ENCODE data around the gene GSTM4. TPM values are rescaled to one million over a fixed set of nuclear protein-coding genes. Genes with fewer than 3 reads are reported as not detected.

GSTM4 gene
- total and polyA plus RNA-seq, 2 experiments from 2014 or later: 12.8 to 12.9 TPM

DNA sequence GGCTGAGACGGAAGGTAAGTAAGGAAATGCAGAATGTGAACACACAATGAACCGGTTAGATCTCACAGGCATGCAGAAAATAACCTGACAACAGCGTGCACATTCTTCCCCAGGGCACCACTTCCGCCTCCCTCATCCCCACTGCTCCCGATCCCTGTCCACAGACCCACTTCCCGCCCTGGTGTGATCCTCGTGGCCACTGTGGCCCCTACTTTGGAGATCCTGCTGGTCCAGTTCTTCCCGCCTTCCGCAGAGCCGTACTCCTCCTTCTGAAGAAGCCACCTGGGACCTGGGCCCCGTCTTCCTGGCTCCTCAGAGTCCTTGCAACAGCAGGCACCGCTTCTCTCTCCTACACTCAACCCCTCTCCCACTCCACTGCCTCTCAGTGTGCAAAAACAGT lies 1.4 kb upstream of the GSTM4 start (continued):
- TF ChIP-seq, protein P1, sequence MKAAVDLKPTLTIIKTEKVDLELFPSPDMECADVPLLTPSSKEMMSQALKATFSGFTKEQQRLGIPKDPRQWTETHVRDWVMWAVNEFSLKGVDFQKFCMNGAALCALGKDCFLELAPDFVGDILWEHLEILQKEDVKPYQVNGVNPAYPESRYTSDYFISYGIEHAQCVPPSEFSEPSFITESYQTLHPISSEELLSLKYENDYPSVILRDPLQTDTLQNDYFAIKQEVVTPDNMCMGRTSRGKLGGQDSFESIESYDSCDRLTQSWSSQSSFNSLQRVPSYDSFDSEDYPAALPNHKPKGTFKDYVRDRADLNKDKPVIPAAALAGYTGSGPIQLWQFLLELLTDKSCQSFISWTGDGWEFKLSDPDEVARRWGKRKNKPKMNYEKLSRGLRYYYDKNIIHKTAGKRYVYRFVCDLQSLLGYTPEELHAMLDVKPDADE (IDR thresholded peaks at IDR 0.05): no peak

DNA sequence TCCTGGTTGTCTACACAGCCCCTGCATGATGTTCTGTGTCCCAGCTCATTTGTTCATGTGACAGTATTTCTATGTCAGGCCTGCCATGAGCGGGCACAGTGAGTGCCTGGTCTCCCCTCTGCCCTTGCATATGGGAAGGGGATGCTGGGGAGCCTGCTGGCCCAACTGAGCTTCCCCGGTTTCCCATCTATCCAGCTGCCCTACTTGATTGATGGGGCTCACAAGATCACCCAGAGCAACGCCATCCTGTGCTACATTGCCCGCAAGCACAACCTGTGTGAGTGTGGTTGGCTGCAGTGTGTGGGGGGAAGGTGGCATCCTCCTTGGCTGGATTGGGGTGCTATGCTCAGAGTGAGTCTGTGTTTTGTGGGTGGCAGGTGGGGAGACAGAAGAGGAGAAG lies 1.5 kb downstream of the GSTM4 start:
- Histone ChIP-seq H3K9me2 (ENCODE audit: insufficient read depth) (no peaks in the 10 kb centered on the region), H3F3A (replicated peaks; ENCODE audit: low read depth) (peaks cover 6% of the 10 kb centered on the region), H4K20me1 (replicated peaks; ENCODE audit: insufficient read depth) (no peaks in the 10 kb centered on the region; the same call in 1 of the 2 replicates), H3K36me3 (ENCODE audit: insufficient read depth) (no peaks in the 10 kb centered on the region), H3K4me2 (no peak overlapping the region), H3K79me2 (replicated peaks; ENCODE audit: insufficient read depth) (no peaks in the 10 kb centered on the region), H3K4me1 (ENCODE audit: insufficient read depth) (peaks cover 10% of the 10 kb centered on the region; the same call in 1 of the 2 replicates), H2AFZ (no peak overlapping the region), H3K27me3 (ENCODE audit: insufficient read depth) (peaks cover 18% of the 10 kb centered on the region), H3K4me3 (no peak overlapping the region), H3K27ac (ENCODE audit: low read depth) (no peak overlapping the region)
- no peak for TF ChIP-seq STAT1 (IDR thresholded peaks at IDR 0.05; ENCODE audit: unreplicated experiment)
- TF ChIP-seq, protein P1 (IDR thresholded peaks at IDR 0.05): no peak
- TF ChIP-seq ZNF114 (CRISPR knock-in tag; IDR thresholded peaks at IDR 0.05): no peak
- TF ChIP-seq, protein P2, sequence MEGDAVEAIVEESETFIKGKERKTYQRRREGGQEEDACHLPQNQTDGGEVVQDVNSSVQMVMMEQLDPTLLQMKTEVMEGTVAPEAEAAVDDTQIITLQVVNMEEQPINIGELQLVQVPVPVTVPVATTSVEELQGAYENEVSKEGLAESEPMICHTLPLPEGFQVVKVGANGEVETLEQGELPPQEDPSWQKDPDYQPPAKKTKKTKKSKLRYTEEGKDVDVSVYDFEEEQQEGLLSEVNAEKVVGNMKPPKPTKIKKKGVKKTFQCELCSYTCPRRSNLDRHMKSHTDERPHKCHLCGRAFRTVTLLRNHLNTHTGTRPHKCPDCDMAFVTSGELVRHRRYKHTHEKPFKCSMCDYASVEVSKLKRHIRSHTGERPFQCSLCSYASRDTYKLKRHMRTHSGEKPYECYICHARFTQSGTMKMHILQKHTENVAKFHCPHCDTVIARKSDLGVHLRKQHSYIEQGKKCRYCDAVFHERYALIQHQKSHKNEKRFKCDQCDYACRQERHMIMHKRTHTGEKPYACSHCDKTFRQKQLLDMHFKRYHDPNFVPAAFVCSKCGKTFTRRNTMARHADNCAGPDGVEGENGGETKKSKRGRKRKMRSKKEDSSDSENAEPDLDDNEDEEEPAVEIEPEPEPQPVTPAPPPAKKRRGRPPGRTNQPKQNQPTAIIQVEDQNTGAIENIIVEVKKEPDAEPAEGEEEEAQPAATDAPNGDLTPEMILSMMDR (conservative IDR thresholded peaks at IDR 0.05; ENCODE audit: low read depth in 2 of 2): no peak
- no peak for TF ChIP-seq NANOG (IDR thresholded peaks at IDR 0.05; ENCODE audit: borderline replicate concordance)
- TF ChIP-seq POLR2AphosphoS5 (IDR thresholded peaks at IDR 0.05; ENCODE audit: low read depth): no peak
- no peak for TF ChIP-seq EZH2 (IDR thresholded peaks at IDR 0.05; ENCODE audit: low read depth, unreplicated experiment)
- TF ChIP-seq JUNB (IDR thresholded peaks at IDR 0.05; ENCODE audit: unreplicated experiment): no peak
- TF ChIP-seq EZH2phosphoT487 (IDR thresholded peaks at IDR 0.05; ENCODE audit: unreplicated experiment): no peak
- TF ChIP-seq ZNF331 (CRISPR knock-in tag; IDR thresholded peaks at IDR 0.05; ENCODE audit: low read depth): no peak
- TF ChIP-seq, protein P3, sequence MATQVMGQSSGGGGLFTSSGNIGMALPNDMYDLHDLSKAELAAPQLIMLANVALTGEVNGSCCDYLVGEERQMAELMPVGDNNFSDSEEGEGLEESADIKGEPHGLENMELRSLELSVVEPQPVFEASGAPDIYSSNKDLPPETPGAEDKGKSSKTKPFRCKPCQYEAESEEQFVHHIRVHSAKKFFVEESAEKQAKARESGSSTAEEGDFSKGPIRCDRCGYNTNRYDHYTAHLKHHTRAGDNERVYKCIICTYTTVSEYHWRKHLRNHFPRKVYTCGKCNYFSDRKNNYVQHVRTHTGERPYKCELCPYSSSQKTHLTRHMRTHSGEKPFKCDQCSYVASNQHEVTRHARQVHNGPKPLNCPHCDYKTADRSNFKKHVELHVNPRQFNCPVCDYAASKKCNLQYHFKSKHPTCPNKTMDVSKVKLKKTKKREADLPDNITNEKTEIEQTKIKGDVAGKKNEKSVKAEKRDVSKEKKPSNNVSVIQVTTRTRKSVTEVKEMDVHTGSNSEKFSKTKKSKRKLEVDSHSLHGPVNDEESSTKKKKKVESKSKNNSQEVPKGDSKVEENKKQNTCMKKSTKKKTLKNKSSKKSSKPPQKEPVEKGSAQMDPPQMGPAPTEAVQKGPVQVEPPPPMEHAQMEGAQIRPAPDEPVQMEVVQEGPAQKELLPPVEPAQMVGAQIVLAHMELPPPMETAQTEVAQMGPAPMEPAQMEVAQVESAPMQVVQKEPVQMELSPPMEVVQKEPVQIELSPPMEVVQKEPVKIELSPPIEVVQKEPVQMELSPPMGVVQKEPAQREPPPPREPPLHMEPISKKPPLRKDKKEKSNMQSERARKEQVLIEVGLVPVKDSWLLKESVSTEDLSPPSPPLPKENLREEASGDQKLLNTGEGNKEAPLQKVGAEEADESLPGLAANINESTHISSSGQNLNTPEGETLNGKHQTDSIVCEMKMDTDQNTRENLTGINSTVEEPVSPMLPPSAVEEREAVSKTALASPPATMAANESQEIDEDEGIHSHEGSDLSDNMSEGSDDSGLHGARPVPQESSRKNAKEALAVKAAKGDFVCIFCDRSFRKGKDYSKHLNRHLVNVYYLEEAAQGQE (IDR thresholded peaks at IDR 0.05; ENCODE audit: unreplicated experiment): no peak
- DNase-seq (ENCODE audit: low spot score): no peak
- ATAC-seq: no peak
- H3K4me1 Mint-ChIP-seq: peaks cover 11% of the 10 kb centered on the region
- peaks cover 11% of the 10 kb centered on the region for H3K27me3 Mint-ChIP-seq (ENCODE audit: insufficient read depth, low read depth, poor library complexity)
- no peaks in the 10 kb centered on the region for H3K9me3 Mint-ChIP-seq
- H3K4me3 Mint-ChIP-seq: no peak overlapping the region
- H3K27ac Mint-ChIP-seq: no peak overlapping the region
- no peaks in the 10 kb centered on the region for H3K36me3 Mint-ChIP-seq (ENCODE audit: low read depth)
